Measurements from ENCODE around the gene WDFY2. TPM values are rescaled to one million over a fixed set of nuclear protein-coding genes. Genes with fewer than 3 reads are reported as not detected.
A peak's percentile ranks its signal among the peaks of the same experiment; 100 is the strongest.

WDFY2 gene
- total RNA-seq, 1 donor = 10.2 TPM

DNA sequence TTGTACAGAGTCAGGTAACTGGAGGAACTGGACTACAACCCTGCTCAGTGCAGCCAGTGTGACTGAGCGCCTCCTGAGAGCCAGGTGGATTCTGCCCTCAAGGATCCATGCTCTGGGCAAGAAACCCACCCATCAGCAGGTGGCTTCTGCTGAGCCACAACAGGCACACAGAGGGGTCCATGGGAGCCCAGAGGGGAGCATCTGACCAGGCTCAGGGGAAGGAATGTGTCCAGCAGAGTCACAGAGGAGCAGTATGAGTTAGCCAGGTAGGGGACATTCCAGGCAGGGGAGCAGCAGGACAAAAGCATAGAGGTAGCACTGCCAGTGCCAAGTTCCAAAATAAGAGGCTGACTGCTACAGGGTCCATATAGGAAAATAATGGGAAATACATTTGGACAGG is 199.8 kb downstream of the WDFY2 start:
- TF ChIP-seq, protein P1, sequence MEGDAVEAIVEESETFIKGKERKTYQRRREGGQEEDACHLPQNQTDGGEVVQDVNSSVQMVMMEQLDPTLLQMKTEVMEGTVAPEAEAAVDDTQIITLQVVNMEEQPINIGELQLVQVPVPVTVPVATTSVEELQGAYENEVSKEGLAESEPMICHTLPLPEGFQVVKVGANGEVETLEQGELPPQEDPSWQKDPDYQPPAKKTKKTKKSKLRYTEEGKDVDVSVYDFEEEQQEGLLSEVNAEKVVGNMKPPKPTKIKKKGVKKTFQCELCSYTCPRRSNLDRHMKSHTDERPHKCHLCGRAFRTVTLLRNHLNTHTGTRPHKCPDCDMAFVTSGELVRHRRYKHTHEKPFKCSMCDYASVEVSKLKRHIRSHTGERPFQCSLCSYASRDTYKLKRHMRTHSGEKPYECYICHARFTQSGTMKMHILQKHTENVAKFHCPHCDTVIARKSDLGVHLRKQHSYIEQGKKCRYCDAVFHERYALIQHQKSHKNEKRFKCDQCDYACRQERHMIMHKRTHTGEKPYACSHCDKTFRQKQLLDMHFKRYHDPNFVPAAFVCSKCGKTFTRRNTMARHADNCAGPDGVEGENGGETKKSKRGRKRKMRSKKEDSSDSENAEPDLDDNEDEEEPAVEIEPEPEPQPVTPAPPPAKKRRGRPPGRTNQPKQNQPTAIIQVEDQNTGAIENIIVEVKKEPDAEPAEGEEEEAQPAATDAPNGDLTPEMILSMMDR (IDR thresholded peaks at IDR 0.05; ENCODE audit: insufficient read depth, low read length) = no peak
- DNase-seq (ENCODE audit: low read depth) = no peak
- H3K4me3 ChIP-seq (ENCODE audit: low read depth, low read length) = no peak overlapping the region

DNA sequence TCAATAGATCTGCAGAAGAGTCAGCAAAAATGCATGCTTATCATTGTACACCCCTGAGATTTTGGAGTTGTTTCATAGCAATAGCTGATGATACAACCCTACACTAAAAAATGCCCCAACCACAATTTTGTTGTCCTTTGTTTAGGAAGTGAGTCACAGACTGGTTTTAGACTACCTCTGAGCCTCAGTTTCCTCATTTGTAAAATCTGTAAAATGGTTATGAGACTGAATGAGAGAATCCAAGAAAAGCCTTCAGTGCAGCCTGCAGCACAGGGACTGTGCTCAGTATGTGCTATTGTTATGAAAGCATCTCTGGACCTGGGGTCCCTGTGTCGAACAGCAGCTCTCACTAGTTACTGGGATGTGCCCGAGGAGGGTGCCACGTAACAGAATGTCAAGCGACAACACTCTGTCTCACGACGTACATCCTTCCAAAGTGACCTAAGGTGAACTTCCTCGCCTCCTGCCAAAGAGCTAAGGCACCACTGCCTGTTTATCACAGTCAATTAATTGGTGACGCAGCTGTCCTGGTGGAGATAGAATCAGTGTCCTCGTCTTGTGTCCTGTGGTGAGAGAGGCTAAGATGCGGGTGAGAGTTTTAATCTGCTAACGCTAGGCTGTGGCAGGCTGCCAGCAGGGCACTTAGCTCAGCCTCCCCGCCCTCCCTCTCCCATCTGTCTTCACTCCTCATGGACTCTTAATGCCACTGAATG is 201.6 kb downstream of the WDFY2 start:
- no peak overlapping the region for H3K4me3 ChIP-seq (ENCODE audit: low read depth, low read length)
- TF ChIP-seq, protein P1 (IDR thresholded peaks at IDR 0.05; ENCODE audit: insufficient read depth, low read length) = no peak
- peak; percentile 59 for DNase-seq (ENCODE audit: low read depth)

DNA sequence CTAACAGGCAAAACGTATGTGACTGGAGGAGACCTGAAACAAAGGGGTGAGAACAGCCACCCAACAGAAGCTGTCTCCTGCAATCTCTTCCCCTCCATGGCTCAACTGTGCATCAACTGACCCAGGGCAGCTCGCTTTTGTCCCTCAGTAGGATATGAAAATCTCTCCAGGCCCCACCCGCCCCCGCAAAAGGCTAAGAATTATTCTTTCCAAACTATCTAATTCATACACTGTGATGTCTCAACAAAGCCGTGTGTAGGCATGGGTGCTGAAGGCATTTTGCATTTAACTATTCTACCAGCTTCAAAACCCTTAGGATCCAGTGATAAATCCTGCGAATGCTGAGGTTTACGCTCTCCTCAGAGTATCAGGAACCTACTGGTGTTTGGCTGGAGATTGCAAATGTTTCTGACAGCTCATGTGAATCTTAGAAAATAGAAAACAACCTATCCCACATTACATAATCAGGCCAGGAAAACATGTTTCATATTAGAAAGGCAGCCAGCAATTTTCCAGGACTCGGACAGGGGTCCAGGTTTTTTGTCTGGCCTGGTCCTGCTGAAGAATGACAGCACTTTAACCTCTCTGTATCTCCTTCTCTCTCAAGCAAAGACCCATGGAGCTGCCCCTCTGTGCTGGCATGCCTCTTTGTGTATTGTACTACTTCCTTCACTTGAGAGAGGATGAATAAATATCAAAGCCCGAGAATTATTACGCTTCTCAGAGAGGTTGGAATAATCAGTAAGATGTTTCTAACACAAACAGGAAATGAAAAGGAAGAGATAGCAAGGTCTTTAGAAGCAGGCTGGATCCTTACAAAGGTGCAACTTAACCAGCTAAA is 202.4 kb downstream of the WDFY2 start:
- no peak overlapping the region for H3K4me3 ChIP-seq (ENCODE audit: low read depth, low read length)
- TF ChIP-seq, protein P1 (IDR thresholded peaks at IDR 0.05; ENCODE audit: insufficient read depth, low read length) = no peak
- DNase-seq (ENCODE audit: low read depth) = no peak

DNA sequence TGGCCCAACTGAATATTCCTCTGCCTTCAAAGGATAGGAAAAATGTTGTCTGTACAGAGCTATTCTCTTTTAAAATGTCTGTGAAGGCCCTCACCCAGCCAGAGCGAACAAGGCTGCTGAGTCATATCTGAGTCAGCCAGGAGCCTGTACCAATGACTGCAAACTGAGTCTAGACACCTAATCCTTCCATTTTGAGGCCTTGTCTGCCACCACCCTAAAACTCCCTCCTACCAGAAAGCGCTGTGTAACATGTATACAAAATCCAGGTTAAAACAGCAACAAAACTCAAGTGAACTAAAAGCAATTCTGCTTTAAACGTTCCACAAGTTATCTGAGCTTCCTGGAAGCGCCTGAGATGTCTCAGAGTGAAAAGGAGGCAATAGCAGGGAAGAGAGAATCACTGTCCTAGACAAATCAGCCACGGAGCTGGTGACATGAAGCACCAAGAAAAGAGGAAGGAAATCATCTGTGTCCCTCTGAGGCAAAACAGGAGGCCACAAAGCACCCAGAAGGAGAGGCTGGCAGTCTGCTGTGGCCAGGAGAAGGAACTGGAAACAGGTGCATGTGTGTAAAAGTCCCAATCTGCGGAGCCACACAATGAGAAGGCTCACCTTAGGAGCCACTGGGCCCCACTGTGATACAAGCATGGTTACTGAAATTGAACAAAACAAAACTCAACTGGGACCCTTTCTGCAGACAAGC is 209.5 kb downstream of the WDFY2 start:
- TF ChIP-seq, protein P1 (IDR thresholded peaks at IDR 0.05; ENCODE audit: insufficient read depth, low read length) = no peak
- DNase-seq (ENCODE audit: low read depth) = peak; percentile 81
- H3K4me3 ChIP-seq (ENCODE audit: low read depth, low read length) = no peak overlapping the region

DNA sequence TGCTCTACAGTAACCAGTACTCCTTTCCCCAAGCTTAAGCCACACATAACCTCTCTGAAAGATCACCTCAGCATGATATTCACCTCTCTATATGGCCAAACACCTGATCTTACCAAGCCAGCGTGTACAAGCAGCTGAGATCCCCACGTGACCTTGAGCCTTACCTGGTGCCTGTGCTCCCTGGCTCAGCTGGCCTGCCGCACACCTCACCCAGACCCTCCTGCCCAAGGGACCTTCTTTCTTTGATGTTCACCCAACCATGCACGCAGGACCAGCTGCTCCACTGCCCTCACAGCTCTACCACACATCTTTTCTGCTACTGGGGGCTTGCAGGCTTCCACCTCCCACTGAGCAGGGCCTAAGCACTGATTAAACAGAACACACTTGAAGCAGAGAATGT is 210.7 kb downstream of the WDFY2 start:
- H3K4me3 ChIP-seq (ENCODE audit: low read depth, low read length) = no peak overlapping the region
- TF ChIP-seq, protein P1 (IDR thresholded peaks at IDR 0.05; ENCODE audit: insufficient read depth, low read length) = no peak
- DNase-seq (ENCODE audit: low read depth) = no peak

DNA sequence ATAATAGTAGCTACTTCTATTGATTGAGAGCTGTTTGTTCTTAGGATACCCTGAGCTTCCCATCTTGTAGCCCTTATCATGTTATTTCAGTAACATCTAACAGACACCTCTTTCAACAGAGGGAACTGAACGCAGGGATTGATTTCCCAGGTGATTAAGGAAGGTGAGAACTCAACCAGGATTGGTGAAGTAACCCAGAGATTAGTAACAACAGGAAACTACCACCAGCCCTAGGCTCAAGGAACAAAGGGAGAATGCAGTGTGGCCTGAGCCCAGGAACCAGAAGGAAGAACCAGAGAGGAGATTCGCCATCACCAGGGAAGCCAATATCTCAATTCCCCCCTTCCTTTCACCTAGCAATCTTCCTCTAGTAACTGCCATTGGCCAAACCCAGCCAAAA is 211.2 kb downstream of the WDFY2 start:
- no peak overlapping the region for H3K4me3 ChIP-seq (ENCODE audit: low read depth, low read length)
- TF ChIP-seq, protein P1 (IDR thresholded peaks at IDR 0.05; ENCODE audit: insufficient read depth, low read length) = no peak
- no peak for DNase-seq (ENCODE audit: low read depth)

Measured in fibroblast of the aortic adventitia (primary cell).